ENCODE results near the gene RARS2.
"Not testable (repeated sequence)": the region's sequence is repeated elsewhere in the genome, so short reads cannot be mapped to it uniquely, and the experiment has no call there.

RARS2 gene

DNA sequence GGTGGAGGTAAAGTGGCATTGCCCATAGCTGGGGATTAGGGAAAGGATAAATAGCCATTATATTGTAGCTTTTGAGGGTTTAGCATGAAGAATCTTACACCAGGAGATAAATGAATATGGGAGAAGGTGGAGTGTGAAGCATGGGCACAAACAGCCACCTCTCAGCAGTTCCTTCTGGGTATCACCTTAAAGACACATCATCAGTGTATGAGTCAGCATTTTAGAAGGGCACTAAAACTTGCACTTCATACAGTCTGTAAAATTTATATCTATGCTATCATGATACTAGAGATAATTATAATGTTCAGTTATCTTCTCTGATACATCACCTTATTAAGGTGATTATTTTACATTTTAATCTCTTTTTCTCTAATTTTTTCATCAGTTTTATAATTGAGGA, 91.7 kb downstream of the RARS2 start:
- DNase-seq (ENCODE audit: low read depth), result no peak

DNA sequence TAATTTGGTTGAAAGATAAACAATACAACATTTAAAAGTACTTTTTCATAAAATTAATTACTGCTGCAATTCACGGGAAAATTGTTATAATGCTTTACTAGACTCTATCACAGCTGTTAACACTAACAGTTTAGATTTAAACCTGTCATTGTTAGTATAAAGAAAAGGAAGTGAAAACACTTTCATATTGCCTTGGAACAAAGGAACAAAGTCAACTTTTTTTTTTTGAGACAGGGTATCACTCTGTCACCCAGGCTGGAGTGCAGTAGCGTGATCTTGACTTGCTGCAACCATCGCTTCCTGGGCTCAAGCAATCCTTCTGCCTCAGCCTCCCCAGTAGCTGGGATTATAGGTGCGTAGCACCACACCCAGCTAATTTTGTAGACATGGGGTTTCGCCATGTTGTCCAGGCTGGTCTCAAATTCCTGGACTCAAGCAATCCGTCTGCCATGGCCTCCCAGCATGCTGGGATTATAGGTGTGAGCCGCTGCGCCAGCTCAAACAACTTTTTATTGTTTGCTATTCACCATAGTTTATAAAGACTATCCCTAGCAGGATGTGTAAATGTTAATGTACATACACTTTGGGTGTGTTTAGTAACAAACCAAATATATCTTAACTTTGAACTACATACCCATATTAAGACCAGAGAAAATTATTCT, 94.9 kb downstream of the RARS2 start:
- no peak for DNase-seq (ENCODE audit: low read depth)

DNA sequence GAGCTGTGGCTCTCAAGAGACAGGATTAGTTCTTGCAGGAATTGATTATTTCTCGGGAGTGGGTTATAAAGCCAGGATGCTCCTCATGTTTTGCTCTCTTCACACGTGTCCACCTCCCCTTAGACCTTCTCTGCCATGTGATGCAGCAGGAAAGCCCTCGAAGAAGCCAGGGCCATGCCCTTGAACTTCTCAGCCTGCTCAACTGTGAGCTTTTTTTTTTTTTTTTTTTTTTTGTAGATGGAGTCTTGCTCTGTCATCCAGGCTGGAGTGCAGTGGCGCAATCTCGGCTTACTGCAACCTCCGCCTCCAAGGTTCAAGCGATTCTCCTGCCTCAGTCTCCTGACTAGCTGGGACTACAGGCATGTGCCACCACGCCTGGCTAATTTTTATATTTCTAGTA, 100.5 kb downstream of the RARS2 start:
- DNase-seq (ENCODE audit: low read depth), result not testable (repeated sequence)

DNA sequence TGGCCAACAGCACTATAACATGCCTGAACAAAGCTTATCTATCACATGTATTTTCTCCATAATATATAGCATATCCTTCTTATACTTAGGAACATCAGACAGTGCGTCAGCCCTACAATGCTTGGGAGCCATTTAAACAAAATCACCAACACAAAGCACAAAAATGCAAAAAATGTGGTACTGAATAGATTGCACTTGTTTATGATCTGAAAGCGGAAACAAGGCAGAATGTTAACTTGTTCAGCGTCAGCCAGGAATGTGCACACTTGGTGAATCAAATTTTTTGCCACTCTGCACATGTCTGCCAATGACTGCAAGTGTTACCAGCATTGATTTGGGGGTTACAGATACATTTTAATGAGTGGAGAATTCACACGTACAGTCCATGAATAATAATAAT, 102.2 kb downstream of the RARS2 start:
- DNase-seq (ENCODE audit: low read depth), result no peak

DNA sequence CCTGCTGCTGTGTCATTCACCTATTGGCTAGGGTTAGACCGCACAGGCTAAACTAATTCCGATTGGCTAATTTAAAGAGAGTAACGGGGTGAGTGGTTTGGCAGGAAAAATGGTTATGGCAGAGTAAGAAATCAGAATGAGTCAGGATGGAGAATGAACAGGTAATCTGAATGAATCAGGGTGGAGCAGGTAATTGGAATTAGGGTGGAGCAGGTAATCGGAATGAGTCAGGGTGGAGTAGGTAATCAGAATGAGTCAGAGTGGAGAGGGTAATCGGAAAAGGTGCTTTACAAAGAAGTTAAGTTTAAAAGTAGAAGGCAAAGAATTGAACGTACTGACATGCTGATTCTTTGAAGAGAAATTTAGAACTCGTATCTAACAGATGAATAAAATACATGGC, 105.3 kb downstream of the RARS2 start:
- DNase-seq (ENCODE audit: low read depth), result no peak

DNA sequence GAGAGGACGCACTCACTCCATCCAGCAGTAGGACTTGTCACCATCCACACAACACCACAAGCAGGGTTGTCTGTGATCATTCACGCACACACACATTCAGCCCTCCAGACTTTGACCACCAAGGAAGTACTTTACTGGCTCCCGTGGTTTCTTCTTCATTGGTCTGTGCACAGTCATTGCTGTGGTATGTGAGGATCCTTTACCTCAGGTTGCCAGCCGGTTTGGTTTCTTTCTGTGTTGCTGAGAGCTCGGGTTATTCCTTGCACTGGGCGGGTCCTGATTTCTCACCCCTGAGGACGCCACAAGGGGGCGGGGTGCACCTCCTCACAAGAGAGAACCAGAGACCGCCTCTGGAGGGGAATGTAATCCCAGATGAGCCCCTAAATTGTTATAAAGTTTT, 105.9 kb downstream of the RARS2 start:
- DNase-seq (ENCODE audit: low read depth), result no peak

DNA sequence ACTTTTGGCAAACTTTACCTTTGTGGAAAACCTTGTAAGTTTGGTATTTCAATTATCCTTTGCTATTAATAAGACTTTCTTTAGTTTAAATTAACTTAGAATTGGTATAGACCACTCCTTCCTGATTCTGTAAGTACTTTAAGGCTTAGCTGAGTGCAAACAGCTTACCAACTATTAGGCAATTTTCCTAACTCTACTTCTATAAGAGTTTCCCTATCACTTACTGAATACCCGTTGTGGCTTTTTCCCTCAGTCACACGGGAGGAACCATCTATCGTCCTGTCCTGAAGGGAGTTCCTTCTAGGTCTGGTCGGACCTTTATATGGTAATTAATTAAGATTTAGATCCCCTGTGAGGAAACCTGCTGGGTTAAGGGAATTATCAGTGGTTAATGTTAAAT, 107.4 kb downstream of the RARS2 start:
- DNase-seq (ENCODE audit: low read depth), result no peak

DNA sequence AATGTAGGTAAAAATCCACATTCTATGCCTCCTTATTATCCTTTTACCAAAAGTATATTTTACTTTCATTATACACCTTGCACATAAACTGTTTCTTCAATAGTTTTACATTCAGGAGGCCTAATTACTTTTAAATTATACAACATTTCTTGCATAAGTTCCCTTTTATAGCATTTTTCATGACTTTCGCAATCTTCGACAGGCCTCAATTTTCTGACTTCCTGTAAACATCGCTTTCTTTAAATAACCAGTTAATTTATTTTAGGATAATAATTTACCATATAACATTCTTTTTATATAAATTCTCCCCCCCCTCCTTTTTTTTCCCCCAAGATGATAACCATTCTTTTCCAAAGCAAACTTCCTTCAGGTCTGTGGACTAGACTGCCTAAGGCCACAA, 107.9 kb downstream of the RARS2 start:
- no peak for DNase-seq (ENCODE audit: low read depth)

DNA sequence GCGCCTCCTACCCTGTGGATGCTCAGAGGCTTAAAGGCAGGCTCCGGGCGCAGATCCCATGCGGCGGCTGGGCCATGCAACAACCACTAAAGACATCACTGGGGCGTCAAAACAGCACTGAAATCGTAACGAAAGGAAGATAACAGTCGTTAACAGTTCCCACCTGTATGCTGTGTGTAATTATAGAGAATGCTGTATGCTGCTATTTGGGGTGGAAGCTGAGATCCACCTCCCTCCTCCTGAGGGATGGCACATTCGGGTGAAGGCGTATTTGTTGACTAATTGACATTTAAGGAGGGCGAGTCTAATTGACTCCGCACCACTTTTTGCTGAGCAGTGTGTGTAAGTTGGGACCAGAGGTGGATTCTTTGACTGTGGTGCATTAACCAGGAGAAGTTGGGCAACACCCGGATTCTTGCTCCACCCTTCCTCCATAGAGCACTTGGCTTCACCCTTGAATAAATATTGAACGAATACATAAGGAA, 116.3 kb downstream of the RARS2 start:
- DNase-seq (ENCODE audit: low read depth), result peak; percentile 36

DNA sequence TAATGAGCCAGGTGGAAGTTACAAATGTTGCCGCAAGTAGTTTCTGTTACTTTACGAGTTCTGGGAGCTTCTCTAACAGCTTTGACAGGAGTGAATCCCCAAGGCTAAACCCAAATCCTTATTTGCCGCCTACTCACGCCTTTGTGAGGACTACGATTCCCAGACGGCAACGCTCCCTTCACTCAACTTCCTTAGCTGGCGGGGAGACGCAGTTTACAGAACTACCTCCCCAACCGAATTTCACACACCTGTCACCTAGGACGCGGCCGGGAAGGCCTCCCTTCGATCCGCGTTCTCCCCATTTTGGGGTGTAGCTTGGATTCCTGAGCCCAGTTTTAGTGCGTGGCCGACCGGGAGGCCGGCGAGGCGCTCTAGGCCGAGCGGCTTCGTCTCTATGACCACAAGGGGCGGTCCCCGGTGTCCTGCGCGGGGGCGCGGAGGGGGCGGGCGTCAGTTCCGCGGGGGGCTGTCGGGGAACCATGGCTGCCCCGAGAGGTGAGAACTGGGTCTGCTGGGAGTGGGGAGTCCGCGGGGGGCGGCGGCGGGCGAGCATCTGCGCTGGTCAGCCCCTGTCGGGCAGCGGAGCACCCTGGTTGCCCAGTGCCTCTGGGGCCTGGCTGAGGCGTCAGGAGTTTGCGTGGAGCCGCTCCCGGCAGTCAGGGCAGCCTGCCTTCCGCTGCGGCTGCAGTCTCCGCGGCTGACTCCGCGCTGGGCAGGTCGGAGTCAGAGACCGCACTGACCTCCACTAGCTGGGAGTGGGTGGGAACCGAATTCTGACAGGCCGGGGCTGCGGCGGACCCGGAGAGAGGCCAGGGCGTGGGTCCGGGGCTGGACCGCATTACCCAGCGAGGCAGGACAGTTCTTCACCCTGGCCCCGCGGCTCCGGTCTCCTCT, 117.0 kb downstream of the RARS2 start, which contains the start of gene SLC35A1:
TSS of gene SLC35A1 (plus strand) at position 450 of the 894 bp plus-strand sequence. CDS start at position 480, 30 bp downstream.
- peak; percentile 80 for DNase-seq (ENCODE audit: low read depth)

DNA sequence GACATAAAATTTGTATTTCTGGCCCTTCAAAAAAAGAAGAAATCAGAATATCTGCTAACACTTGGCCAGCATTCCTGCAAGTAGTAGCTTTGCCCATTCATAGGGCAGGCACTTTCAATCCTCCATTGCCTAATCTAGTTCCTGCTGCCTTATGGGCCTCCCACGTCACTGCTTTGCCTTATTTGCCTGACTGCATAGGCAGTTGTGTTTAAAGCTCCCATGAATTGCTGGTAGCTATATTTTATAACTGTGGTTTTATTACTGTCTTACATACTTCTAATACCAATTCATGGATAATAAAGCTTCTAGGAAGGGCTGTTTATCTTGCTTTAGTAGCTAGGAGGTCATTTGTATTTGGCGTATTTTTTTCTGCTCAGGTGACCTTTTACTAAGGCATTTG, 124.7 kb downstream of the RARS2 start:
- no peak for DNase-seq (ENCODE audit: low read depth)

Measured in stimulated activated CD4-positive, alpha-beta T cell treated with anti-CD3 and anti-CD28 coated beads, Interleukin-2, amount 100 ng/mL, for 4 hours (primary cell).